ENCODE measurements around the gene ORC3. TPM values are rescaled to one million over a fixed set of nuclear protein-coding genes. Genes with fewer than 3 reads are reported as not detected.

The ORC3 gene
- 28.4 and 29.7 TPM in 2 replicates for total RNA-seq

GRCh38 chr6:87589693-87590416 lies at the start of gene ORC3, which contains the start of gene RARS2:
Gene ORC3, plus strand, starts transcription at chr6:87590135. Its CDS starts 34 bp downstream, at chr6:87590169.
Gene RARS2, minus strand, starts transcription at chr6:87589987. Its CDS starts 30 bp downstream, at chr6:87589957.
- H3K4me3 ChIP-seq (ENCODE audit: low read depth, low read length), result peak within 1 kb of the TSS; percentile 81
- DNase-seq (ENCODE audit: low read depth), result peak; percentile 45
- no peak for TF ChIP-seq CTCF (conservative IDR thresholded peaks at IDR 0.05; ENCODE audit: low read depth, low read length)

- H3K4me3 ChIP-seq (ENCODE audit: low read depth, low read length), result no peak overlapping the region
- no peak for TF ChIP-seq CTCF (conservative IDR thresholded peaks at IDR 0.05; ENCODE audit: low read depth, low read length)
- no peak for DNase-seq (ENCODE audit: low read depth)
These were observed 49.4 kb upstream of the ORC3 start for GRCh38 chr6:87540539-87540938.

DNA sequence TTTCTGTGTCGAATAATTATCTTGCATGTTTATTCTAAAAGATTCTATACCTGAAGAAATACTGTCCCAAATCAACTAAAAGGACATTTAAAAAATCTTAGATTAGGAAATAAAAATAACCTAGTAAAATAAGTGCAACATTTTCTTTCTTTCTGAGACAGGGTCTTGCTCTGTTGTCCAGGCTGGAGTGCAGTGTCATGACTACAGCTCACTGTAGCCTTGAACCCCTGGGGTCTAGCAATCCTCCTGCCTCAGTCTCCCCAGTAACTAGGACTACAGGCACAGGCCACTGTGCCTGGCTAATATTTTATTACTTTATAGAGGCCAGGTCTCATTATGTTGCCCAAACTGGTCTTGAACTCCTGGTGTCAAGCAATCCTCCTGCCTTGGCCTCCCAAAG lies 48.9 kb upstream of the ORC3 start:
- DNase-seq (ENCODE audit: low read depth), result no peak
- H3K4me3 ChIP-seq (ENCODE audit: low read depth, low read length), result no peak overlapping the region
- no peak for TF ChIP-seq CTCF (conservative IDR thresholded peaks at IDR 0.05; ENCODE audit: low read depth, low read length)

- no peak overlapping the region for H3K4me3 ChIP-seq (ENCODE audit: low read depth, low read length)
- DNase-seq (ENCODE audit: low read depth), result no peak
- no peak for TF ChIP-seq CTCF (conservative IDR thresholded peaks at IDR 0.05; ENCODE audit: low read depth, low read length)
These were observed 48.2 kb upstream of the ORC3 start for GRCh38 chr6:87541744-87542143.

- no peak for TF ChIP-seq CTCF (conservative IDR thresholded peaks at IDR 0.05; ENCODE audit: low read depth, low read length)
- H3K4me3 ChIP-seq (ENCODE audit: low read depth, low read length), result no peak overlapping the region
- no peak for DNase-seq (ENCODE audit: low read depth)
These were observed 46.0 kb upstream of the ORC3 start for GRCh38 chr6:87543696-87544473.

DNA sequence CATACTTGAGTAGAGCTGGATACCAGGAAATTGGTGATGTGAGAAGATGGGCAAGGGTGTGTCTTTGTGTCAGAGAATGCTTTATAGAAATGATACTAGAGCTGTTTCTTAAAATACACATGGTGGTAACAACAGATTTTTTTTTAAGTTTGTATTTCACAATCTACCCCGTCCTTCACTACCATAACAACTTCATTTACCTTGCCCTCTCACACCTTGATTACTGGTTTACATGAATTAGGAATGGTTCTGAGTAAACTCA lies 45.5 kb upstream of the ORC3 start:
- no peak overlapping the region for H3K4me3 ChIP-seq (ENCODE audit: low read depth, low read length)
- TF ChIP-seq CTCF (conservative IDR thresholded peaks at IDR 0.05; ENCODE audit: low read depth, low read length), result no peak
- DNase-seq (ENCODE audit: low read depth), result no peak

Measured in epithelial cell of proximal tubule (primary cell).